Central memory CD4-positive, alpha-beta T cell (primary cell): ENCODE data around the gene ZNF689.
A peak's percentile ranks its signal among the peaks of the same experiment; 100 is the strongest.
"Not testable (repeated sequence)": the region's sequence is repeated elsewhere in the genome, so short reads cannot be mapped to it uniquely, and the experiment has no call there.

Experiments
- DNase-seq: peaks from one replicate; pipeline ENCODE4 v3.0.0; 2022
- total RNA-seq, 3 experiments: gene quantifications; one replicate each; lab custom pipeline; 2026; lab: John Stamatoyannopoulos, UW

The ZNF689 gene
- 20.5 to 27.5 (median 27.5) reads per million in 3 experiments for total RNA-seq

DNA sequence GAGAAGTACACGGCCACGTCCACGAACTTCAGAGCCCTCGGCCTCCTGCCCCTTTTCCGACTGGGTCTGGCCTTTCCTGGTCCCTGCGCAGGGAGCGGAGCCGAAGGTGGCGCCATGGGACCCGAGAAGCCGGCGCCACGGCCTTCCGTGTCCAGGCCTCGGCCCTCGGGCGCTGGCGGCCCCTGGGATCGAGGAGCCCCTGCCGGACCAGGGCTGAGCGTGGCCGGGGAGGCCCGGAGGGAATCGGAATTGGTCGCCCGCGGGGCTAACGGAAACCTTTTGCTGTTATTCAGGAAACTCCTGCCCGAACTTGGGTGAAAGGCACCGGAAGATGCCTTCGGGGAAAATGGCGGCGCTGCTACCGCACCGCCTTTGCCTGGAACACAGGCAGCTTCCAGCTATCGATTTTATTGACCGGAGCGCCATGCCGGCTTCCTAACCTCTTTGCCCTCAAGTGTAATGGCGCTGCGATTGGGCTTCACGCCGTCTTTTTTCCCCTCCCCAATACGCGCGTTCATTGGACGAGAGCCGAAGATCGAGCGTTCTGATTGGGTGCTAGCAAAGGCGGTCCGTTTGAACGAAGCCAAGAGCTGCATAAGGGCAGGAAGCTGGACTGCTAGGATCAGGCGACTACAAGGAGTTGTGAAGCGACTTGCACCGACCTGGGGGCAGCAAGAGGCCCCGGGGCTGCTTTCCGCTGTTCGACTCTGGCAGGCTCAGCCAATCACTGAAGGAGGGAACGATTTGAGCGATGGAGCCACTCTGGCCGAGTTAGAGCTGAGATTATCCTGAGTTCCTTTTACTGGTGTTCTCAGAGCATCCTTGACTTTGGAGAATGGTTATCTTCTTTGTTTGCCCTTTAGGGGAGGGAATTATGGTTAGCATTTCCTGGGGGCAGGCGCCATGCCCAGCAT, at the start of gene ZNF689:
Gene ZNF689, minus strand, starts transcription at position 464 of the 914 bp plus-strand sequence. Its CDS starts 348 bp downstream, at position 116.
- DNase-seq, result peak; percentile 94

DNA sequence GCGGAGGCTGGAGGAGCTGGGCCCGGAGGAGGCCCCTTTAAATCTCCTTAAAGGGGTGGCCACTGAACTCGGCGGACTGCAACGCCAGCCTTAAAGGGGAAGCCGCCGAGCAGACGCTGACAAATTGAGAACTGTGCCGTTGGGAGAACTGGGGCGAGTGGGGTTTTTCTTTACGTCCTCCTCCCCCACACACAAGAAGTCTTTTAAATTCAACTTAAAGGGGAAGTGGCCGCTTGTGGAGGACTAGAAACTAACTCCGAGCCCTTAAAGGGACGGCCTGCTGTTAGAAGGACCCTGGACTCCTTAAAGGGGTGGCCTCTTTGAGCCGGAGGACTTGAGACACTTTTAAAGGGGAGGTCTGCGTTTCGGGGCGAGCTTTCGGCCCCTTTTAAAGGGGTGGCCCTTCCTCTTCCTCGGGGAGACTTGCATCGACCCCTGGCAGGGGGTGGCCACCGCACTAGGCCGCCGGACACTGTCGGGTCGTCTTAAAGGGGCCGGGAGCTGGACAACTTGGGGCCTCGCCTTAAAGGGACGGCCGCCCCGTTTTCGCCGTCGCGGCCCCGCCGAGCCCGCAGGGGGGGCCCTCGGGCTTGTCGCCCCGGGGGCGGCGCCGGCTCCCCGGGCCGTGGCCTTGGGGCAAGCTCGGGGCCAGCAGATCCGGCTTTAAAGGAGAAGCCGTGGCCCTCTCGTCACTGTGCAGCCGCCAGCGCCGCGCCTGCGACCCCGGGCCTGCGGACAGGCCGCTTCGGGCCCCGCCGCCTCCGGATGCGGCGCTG, 48.7 kb upstream of the ZNF689 start:
- DNase-seq, result no peak

- DNase-seq, result peak; percentile 100
Measured at GRCh38 chr16:30657866-30658730, 47.9 kb upstream of the ZNF689 start, which contains the start of gene FBRS. Gene FBRS, plus strand, starts transcription at chr16:30658431. Its CDS starts 1,088 bp downstream, at chr16:30659519.

DNA sequence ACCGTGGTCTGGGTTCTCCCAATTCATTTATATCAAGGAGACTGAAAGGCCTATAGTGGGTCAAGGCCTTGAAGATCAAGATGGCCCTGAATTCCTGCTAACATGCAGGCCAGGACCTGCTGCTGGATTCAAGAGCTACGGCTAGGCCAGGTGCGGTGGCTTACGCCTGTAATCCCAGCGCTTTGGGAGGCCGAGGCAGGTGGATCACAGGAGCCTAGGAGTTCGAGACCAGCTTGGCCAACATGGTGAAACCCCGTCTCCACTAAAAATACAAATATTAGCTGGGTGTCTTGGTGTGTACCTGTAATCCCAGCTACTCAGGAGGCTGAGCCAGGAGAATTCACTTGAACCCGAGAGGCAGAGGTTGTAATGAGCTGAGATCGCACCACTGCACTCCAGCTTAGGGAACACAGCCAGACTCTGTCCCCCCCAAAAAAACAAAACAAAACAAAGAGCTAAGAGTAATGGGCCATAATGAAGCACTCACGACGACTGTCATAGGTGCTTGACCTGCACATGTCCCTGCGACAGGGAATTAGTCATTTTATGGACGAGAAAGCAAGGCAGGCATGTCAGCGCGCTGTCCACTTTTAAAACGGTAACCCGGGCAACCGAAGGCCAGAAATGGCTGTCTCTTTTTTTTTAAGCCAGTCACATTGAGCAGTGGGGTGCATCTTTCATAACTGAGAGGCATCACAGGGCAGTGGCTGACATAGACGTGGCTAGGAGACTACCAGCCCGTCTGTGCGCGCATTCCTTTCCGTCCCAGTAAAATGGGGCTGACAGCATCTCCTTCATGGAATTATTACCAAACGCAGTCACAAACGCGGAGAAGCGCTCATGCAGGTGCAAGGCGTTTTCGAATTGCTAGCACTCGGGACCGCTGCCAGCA, 47.0 kb upstream of the ZNF689 start:
- DNase-seq, result no peak

DNA sequence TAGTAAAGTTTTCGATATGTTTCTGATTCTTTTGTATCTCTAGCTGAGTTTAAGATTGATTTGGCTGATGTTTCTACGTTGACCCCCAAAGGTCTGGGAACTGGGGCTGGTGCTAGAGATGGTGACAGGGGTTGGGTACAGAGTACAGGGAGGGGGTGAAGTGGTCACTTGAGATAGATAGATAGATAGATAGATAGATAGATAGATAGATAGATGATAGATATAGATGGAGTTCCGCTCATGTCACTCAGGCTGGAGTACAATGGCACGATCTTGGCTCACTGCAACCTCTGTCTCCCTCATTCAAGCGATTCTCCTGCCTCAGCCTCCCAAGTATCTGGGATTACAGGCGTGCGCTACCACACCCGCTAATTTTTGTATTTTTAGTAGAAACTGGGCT, 46.2 kb upstream of the ZNF689 start:
- no peak for DNase-seq

- no peak for DNase-seq
Measured at GRCh38 chr16:30655815-30656347, 45.7 kb upstream of the ZNF689 start.

GRCh38 chr16:30654856-30655255, 44.7 kb upstream of the ZNF689 start:
- no peak for DNase-seq

DNA sequence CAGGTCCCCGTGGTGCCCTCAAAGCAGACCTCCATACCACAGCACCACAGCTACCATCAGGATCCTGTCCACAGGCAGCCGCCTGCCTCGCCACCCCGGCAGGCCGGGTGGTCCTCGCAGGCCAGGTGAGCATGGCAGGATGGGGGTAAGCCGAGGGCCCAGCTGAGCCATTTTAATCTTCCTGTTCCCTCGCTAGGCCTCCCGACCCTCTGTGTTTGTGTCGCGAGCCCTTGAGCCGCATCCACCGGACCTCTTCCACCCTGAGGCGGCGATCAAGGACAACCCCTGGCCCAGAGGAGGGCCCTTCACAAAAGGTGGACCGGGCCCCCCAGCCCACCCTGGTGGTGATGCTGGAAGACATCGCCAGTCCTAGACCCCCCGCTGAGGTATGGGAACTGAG, 42.5 kb upstream of the ZNF689 start:
- DNase-seq, result no peak

DNA sequence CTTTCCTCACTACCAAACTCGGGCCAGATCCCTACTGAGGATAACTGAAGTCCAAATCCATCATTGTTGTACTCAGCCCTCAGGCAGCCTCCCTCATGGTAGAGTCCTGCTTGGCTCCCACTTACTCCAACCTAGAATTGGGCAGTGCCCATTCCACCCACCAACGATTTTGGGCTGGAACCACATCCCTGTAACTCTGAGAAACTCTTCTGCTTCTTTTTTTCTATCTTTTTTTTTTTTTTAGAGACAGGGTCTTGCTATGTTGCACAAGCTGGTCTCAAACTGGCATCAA, 41.8 kb upstream of the ZNF689 start:
- no peak for DNase-seq

- DNase-seq, result peak; percentile 67
Measured at GRCh38 chr16:30651124-30652004, 41.2 kb upstream of the ZNF689 start.

- DNase-seq, result peak; percentile 97
Measured at GRCh38 chr16:30650369-30651123, 40.4 kb upstream of the ZNF689 start, which contains the start of gene PRR14. Gene PRR14, plus strand, starts transcription at chr16:30650960. Its CDS starts 686 bp downstream, at chr16:30651646.

GRCh38 chr16:30649725-30650368, 39.7 kb upstream of the ZNF689 start:
- peak; percentile 9 for DNase-seq

DNA sequence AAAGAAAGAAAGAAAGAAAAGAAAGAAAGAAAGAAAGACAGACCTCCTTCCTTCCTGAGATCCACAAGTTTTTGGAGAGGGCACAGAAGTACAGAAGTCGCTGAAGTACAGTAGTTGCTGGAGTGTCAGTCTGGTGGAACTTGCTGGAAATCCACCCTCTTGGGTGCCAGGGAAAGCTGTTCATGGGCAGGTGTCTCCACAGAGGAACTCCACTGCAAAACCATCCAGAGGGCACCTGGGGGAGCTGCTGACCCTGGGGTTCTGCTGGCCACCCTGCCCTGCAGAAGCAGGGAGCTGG, 37.0 kb upstream of the ZNF689 start:
- no peak for DNase-seq

DNA sequence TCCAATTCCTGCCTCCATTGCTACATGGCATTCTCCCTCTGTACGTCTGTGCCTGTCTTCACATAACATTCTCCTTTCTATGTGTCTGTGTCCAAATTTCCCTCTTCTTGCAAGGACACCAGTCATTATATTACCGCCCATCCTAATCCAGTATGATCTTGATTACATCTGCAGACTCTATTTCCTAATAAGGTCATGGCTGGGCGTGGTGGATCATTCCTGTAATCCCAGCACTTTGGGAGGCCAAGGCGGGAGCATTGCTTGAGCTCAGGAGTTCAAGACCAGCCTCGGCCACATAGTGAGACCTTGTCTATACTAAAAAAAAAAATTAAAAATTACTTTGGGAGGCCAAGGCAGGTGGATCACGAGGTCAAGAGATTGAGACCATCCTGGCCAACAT, 35.5 kb upstream of the ZNF689 start:
- DNase-seq, result no peak

- DNase-seq, result no peak
Measured at GRCh38 chr16:30644334-30644830, 34.2 kb upstream of the ZNF689 start.

DNA sequence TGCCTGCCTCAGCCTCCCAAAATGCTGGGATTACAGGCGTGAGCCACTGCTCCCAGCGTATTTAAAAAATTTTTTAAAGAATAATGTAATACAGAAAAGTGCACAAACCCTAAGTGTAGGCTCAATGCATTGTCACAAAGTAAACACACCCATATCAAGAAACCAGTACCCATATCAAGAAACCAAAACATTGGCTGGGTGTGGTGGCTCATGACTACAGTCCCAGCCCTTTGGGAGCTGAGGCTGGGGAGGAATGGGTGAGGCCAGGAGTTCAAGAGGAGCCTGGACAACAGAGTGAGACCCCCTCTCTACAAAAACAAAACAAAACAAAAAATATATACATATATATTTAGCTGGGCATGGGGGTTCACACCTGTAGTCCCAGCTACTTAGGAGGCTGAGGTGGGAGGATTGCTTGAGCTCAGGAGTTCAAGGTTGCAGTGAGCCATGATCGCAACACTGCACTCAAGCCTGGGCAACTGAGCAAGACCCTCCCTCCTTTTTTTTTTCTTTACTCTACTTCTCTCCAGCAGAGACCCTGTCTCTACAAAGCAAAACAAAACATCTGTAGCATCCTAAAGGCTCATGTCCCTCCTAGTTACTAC, 31.3 kb upstream of the ZNF689 start:
- DNase-seq, result no peak

- DNase-seq, result peak; percentile 31
Measured at GRCh38 chr16:30637944-30638343, 27.8 kb upstream of the ZNF689 start.

GRCh38 chr16:30637139-30637538, 26.9 kb upstream of the ZNF689 start:
- DNase-seq, result not testable (repeated sequence)
